Neutrophil (primary cell): Measurements from ENCODE around the gene DST.

Experiments used
- H3K27ac ChIP-seq: fragments of 200-600 bp; sonication (generic); 2 replicates; pipeline ENCODE4 v1.5.1; 2016; ENCODE audit warnings: mild to moderate bottlenecking, moderate library complexity
- H3K27me3 ChIP-seq: fragments of 200-600 bp; sonication (generic); 2 replicates; pipeline ENCODE4 v1.6.0; 2016; ENCODE audit warnings: mild to moderate bottlenecking
- H3K36me3 ChIP-seq: fragments of 200-600 bp; sonication (generic); 2 replicates; pipeline ENCODE4 v1.5.1; 2017
- H3K4me1 ChIP-seq, 2 experiments: fragments of 200-600 bp in 1 of 2; sonication (generic) in 1 of 2; 1 replicate in 1 of 2; 2 replicates in 1 of 2; pipeline versions ENCODE4 v1.5.1 to v1.6.1; 2013 to 2016; ENCODE audit warnings: low read depth in 1 of 2, low read length in 1 of 2, mild to moderate bottlenecking in 1 of 2, moderate library complexity in 1 of 2; ENCODE audit not compliant: control insufficient read depth in 1 of 2, insufficient read depth in 1 of 2
- H3K4me3 ChIP-seq, 2 experiments: fragments of 200-600 bp in 1 of 2; sonication (generic) in 1 of 2; 1 replicate in 1 of 2; 2 replicates in 1 of 2; pipeline ENCODE4 v1.5.1; 2013 to 2016; ENCODE audit warnings: low read depth in 1 of 2, low read length in 1 of 2, mild to moderate bottlenecking in 1 of 2, moderate library complexity in 1 of 2
- H3K9me3 ChIP-seq: fragments of 200-600 bp; sonication (generic); 2 replicates; pipeline ENCODE4 v1.5.1; 2016
- TF ChIP-seq, protein P1 (sequence below): fragments of 200-600 bp; sonication (generic); IDR thresholded peaks from 2 replicates; pipeline ENCODE4 v1.5.1; 2016; ENCODE audit warnings: antibody characterized with exemption

DST gene

DNA sequence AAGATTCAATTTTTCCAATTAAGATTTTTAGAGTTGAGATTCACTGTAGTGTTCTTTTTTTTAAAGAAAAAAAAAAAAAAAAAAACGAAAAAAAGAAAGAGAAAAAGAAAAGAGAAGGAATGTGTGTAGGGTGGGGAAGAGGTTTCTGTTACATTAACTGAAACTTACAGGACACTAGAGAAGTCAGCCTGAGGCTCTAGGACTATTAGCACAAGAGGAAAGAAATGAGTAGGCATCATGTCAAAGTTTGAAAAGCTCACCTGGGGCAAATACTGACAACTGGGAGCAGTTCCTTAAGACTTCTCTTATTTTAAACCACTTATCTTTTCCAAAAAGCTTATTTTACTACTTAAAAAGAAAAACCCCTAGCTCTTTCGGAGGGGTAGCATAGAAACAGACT, 185.9 kb downstream of the DST start:
- Histone ChIP-seq H3K4me3 (no peak overlapping the region), H3K9me3 (no peaks in the 10 kb centered on the region), H3K36me3 (no peaks in the 10 kb centered on the region), H3K4me1 (no peaks in the 10 kb centered on the region), H3K27ac (no peak overlapping the region), H3K27me3 (no peaks in the 10 kb centered on the region)
- TF ChIP-seq, protein P1, sequence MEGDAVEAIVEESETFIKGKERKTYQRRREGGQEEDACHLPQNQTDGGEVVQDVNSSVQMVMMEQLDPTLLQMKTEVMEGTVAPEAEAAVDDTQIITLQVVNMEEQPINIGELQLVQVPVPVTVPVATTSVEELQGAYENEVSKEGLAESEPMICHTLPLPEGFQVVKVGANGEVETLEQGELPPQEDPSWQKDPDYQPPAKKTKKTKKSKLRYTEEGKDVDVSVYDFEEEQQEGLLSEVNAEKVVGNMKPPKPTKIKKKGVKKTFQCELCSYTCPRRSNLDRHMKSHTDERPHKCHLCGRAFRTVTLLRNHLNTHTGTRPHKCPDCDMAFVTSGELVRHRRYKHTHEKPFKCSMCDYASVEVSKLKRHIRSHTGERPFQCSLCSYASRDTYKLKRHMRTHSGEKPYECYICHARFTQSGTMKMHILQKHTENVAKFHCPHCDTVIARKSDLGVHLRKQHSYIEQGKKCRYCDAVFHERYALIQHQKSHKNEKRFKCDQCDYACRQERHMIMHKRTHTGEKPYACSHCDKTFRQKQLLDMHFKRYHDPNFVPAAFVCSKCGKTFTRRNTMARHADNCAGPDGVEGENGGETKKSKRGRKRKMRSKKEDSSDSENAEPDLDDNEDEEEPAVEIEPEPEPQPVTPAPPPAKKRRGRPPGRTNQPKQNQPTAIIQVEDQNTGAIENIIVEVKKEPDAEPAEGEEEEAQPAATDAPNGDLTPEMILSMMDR: no peak

DNA sequence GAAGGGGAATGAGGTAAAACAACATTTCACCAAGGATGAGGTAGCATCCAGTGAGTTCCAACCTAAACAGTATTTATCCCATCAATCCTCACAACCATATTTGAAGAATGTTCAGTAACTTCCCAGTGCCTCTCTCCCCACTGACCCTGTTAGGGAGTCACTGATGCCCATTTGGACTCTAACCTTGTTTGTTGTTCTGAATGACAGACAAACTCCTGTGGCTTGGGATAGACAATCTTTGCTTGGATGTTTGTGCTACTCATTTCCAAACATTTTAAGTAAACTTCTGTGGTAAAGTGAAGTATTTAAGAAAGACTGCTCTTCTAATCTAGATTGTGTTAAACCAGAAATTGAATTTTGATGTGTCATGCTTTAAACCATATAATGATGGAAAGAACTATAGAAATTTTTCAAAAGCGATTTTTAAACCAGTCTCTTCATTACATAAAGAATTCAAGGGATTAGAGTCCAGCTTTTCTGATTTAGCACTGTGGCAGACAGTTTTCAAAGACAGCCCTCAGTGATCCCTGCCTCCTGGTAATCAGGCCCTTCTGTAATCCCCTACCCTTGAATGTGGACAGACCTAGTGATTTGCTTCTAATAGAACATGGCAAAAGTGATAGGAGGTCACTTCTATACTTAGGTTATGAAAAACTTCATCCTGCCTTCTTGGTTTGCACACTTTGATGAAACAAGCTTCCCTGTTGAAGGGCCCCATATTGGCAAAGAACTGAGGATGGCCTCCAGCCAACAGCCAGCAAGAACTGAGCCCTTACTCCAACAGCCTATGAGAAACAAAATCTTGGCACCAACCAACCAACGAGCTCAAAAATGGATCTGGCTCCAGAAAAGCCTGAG, 191.6 kb downstream of the DST start:
- Histone ChIP-seq H3K27me3 (no peaks in the 10 kb centered on the region), H3K36me3 (no peaks in the 10 kb centered on the region), H3K9me3 (no peaks in the 10 kb centered on the region), H3K27ac (no peak overlapping the region), H3K4me1 (no peaks in the 10 kb centered on the region), H3K4me3 (no peak overlapping the region)
- TF ChIP-seq, protein P1: no peak

- Histone ChIP-seq H3K9me3 (no peaks in the 10 kb centered on the region), H3K27ac (no peak overlapping the region), H3K36me3 (no peaks in the 10 kb centered on the region), H3K4me3 (no peak overlapping the region), H3K4me1 (no peaks in the 10 kb centered on the region), H3K27me3 (no peaks in the 10 kb centered on the region)
- TF ChIP-seq, protein P1: no peak
Observed at GRCh38 chr6:56450376-56450775, 192.3 kb downstream of the DST start.

DNA sequence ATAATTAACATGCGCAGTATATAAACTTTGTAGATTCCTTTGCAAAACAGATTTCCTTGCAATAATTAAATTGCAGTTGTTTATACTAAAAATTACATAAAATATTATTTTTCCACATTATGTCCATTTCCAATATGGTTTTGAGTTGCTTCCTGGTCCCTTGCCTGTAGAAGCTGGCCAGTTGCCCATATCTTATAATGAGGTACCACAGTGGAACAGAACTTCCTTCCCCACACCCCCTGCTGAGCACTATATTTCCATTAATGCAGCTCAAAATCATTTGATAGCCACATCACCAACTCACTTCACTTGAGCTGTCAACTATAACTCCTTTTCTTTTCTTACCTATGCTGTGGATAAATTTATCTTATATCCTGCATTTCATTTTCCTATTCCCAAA, 194.6 kb downstream of the DST start:
- H3K27ac ChIP-seq: no peak overlapping the region
- TF ChIP-seq, protein P1: no peak
- no peaks in the 10 kb centered on the region for H3K9me3 ChIP-seq
- H3K4me1 ChIP-seq: no peaks in the 10 kb centered on the region
- H3K36me3 ChIP-seq: no peaks in the 10 kb centered on the region
- H3K4me3 ChIP-seq: no peak overlapping the region
- H3K27me3 ChIP-seq: no peaks in the 10 kb centered on the region

GRCh38 chr6:56445818-56446217, 196.9 kb downstream of the DST start:
- Histone ChIP-seq H3K9me3 (no peaks in the 10 kb centered on the region), H3K4me1 (no peaks in the 10 kb centered on the region), H3K27ac (no peak overlapping the region), H3K36me3 (no peaks in the 10 kb centered on the region), H3K27me3 (no peaks in the 10 kb centered on the region), H3K4me3 (no peak overlapping the region)
- TF ChIP-seq, protein P1: no peak
